PC-9 (cell line): ENCODE data around the gene LPAR1. TPM values are rescaled to one million over a fixed set of nuclear protein-coding genes. Genes with fewer than 3 reads are reported as not detected.

Experiments
- BruUV-seq: library from RNA; stranded (reverse); fragments of 400-500 nt; replicated peaks from 2 replicates; lab custom pipeline; 2021; lab: Mats Ljungman, UMichigan
- CTCF ChIA-PET: fragments of 300-600 bp; sonication (Branson Sonifier 250); formaldehyde crosslinking; loops from one replicate; lab custom pipeline; 2022; ENCODE audit warnings: antibody characterized with exemption; lab: Charles Lee
- POLR2A ChIA-PET: fragments of 300-600 bp; sonication (Branson Sonifier 250); formaldehyde crosslinking; loops from one replicate; lab custom pipeline; 2022; ENCODE audit warnings: antibody characterized with exemption; ENCODE audit not compliant: unreplicated experiment; lab: Charles Lee
- DNase-seq, 2 experiments: peaks; one replicate each; pipeline versions ENCODE4 v3.0.0 to v3.0.0-alpha.2; 2015 to 2022; ENCODE audit warnings: mixed read lengths in 1 of 2
- H2AFZ ChIP-seq: fragments of 200-600 bp; sonication (generic); 2 replicates; pipeline ENCODE4 v1.8.1; 2017; ENCODE audit warnings: antibody characterized with exemption
- H3F3A ChIP-seq: fragments of 200-600 bp; sonication (generic); 2 replicates; pipeline ENCODE4 v1.8.1; 2017; ENCODE audit warnings: antibody characterized with exemption, mild to moderate bottlenecking, low read depth; ENCODE audit not compliant: insufficient read depth
- H3K27ac ChIP-seq: fragments of 200-600 bp; sonication (generic); 2 replicates; pipeline ENCODE4 v1.6.1; 2016; ENCODE audit warnings: mixed run types
- H3K27me3 ChIP-seq: fragments of 200-600 bp; sonication (generic); 2 replicates; pipeline ENCODE4 v1.6.1; 2016; ENCODE audit warnings: low read depth, mixed run types; ENCODE audit not compliant: insufficient read depth
- H3K36me3 ChIP-seq: fragments of 200-600 bp; sonication (generic); 2 replicates; pipeline ENCODE4 v1.6.1; 2016; ENCODE audit warnings: low read depth, mixed run types
- H3K4me1 ChIP-seq: fragments of 200-600 bp; sonication (generic); replicated peaks from 2 replicates; pipeline ENCODE4 v1.6.1; 2016; ENCODE audit warnings: mixed run types; ENCODE audit not compliant: insufficient read depth
- H3K4me2 ChIP-seq: fragments of 200-600 bp; sonication (generic); 2 replicates; pipeline ENCODE4 v1.6.1; 2017; ENCODE audit warnings: mixed run types
- H3K4me3 ChIP-seq: fragments of 200-600 bp; sonication (generic); 2 replicates; pipeline ENCODE4 v1.6.1; 2016; ENCODE audit warnings: mixed run types
- H3K79me2 ChIP-seq: fragments of 200-600 bp; sonication (generic); 2 replicates; pipeline ENCODE4 v1.6.1; 2017; ENCODE audit warnings: low read depth, mixed run types
- H3K9me2 ChIP-seq: fragments of 200-600 bp; sonication (generic); 2 replicates; pipeline ENCODE4 v1.8.1; 2017; ENCODE audit warnings: mild to moderate bottlenecking; ENCODE audit not compliant: insufficient read depth
- H3K9me3 ChIP-seq: fragments of 200-600 bp; sonication (generic); 2 replicates; pipeline ENCODE4 v1.8.1; 2016; ENCODE audit warnings: low read depth; ENCODE audit not compliant: insufficient read depth
- H4K20me1 ChIP-seq: fragments of 200-600 bp; sonication (generic); 2 replicates; pipeline ENCODE4 v1.8.1; 2017; ENCODE audit not compliant: insufficient read depth
- EZH2 ChIP-seq: fragments of 200-600 bp; sonication (generic); IDR thresholded peaks from 2 replicates; pipeline ENCODE4 v1.8.0; 2017; ENCODE audit warnings: antibody characterized with exemption, low read depth
- intact Hi-C: fragments of 100-400 bp; cut with micrococcal nuclease; formaldehyde crosslinking; loops from one replicate; pipeline ENCODE4 v1.10.0; 2022; ENCODE audit not compliant: unreplicated experiment
- total RNA-seq: library from RNA; stranded (reverse); gene quantifications from 2 replicates; pipeline ENCODE4 v1.2.3, GENCODE V29; 2021
- TF ChIP-seq, protein P1 (sequence below): fragments of 200-600 bp; sonication (generic); conservative IDR thresholded peaks from 2 replicates; pipeline ENCODE4 v1.6.1; 2017; ENCODE audit warnings: mixed run types, antibody characterized with exemption, mild to moderate bottlenecking, moderate library complexity

LPAR1 gene
- total RNA-seq, 1 experiment from 2014 or later, result 11.8 TPM

DNA sequence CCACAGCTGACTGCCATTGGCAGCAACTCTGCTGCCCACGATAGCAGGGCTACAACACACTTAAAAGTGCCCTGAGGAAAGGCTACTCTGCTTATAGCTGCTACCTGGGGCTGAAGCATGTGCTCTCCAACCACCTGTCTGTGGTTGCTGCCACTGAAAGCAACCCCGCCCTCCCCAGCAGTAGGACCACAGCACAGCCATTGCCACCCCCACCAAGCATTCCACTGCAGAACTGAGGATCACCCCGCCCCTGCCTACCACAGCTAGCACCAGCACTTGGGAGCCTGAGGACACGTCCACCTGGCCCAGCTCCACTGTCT, 85.8 kb downstream of the LPAR1 start:
- no TSS peak for BruUV-seq
- POLR2A ChIA-PET, result no interaction called here
- Histone ChIP-seq H3K4me1 (no peaks in the 10 kb centered on the region), H3K36me3 (0 out of 2 replicates have a peak, but pooled peaks cover 10% of the 10 kb centered on the region), H3K4me3 (no peak overlapping the region), H3K9me3 (peaks cover 10% of the 10 kb centered on the region; the same call in 1 of the 2 replicates), H3K4me2 (no peak overlapping the region), H4K20me1 (no peaks in the 10 kb centered on the region), H2AFZ (no peak overlapping the region), H3K27ac (no peak overlapping the region), H3K27me3 (no peaks in the 10 kb centered on the region), H3K79me2 (0 out of 2 replicates have a peak, but pooled peaks cover 5% of the 10 kb centered on the region), H3K9me2 (no peaks in the 10 kb centered on the region), H3F3A (no peaks in the 10 kb centered on the region)
- CTCF ChIA-PET, result interaction anchor here (0.5 kb wide), 1 partner anchor 84 kb away, joined by 5 read pairs; no protein-coding TSS in a partner anchor
- intact Hi-C loops, result no loop called here
- peak in 1 of 2 experiments; percentile 47 for DNase-seq
- TF ChIP-seq EZH2, result no peak
- TF ChIP-seq, protein P1, sequence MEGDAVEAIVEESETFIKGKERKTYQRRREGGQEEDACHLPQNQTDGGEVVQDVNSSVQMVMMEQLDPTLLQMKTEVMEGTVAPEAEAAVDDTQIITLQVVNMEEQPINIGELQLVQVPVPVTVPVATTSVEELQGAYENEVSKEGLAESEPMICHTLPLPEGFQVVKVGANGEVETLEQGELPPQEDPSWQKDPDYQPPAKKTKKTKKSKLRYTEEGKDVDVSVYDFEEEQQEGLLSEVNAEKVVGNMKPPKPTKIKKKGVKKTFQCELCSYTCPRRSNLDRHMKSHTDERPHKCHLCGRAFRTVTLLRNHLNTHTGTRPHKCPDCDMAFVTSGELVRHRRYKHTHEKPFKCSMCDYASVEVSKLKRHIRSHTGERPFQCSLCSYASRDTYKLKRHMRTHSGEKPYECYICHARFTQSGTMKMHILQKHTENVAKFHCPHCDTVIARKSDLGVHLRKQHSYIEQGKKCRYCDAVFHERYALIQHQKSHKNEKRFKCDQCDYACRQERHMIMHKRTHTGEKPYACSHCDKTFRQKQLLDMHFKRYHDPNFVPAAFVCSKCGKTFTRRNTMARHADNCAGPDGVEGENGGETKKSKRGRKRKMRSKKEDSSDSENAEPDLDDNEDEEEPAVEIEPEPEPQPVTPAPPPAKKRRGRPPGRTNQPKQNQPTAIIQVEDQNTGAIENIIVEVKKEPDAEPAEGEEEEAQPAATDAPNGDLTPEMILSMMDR, result no peak

DNA sequence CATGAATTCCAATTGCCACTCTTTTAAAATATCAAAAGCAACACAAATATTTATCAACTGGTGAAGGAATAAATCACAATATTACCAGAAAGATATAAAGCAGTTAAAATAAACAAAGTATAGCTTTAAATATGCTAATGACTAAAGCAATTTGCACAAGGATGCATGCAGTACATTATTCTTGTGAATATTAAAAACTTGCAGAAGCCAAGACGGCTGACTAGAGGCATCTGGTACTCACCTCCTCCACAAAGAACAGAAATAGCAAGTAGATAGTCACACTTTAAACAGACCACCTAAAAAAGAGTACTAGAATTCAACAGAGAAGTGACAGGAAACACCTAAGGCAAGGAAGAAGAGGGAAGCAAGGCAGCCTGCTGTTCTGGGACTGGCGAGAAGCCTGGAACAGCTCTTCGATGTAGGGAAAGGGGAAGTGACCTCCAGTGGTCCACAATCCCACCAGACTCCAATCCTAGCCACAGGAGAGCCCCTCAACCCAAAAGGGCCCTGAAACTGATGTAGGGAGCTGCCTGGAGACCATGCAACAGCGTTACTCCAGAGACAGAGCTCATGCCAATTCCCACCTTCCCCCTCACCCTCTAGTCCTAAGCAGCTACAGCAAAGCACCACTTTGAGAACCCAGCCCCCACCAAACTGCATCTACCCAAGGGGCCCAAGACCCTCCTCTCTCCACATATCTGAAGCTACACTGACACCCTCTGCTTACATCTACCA, 86.3 kb downstream of the LPAR1 start:
- Histone ChIP-seq H3K27me3 (no peaks in the 10 kb centered on the region), H3K4me2 (no peak overlapping the region), H3K4me1 (no peaks in the 10 kb centered on the region), H4K20me1 (no peaks in the 10 kb centered on the region), H3F3A (no peaks in the 10 kb centered on the region), H3K27ac (no peak overlapping the region), H3K79me2 (0 out of 2 replicates have a peak, but pooled peaks cover 5% of the 10 kb centered on the region), H3K4me3 (no peak overlapping the region), H2AFZ (no peak overlapping the region), H3K9me3 (peaks cover 10% of the 10 kb centered on the region; the same call in 1 of the 2 replicates), H3K9me2 (no peaks in the 10 kb centered on the region), H3K36me3 (0 out of 2 replicates have a peak, but pooled peaks cover 12% of the 10 kb centered on the region)
- CTCF ChIA-PET, result interaction anchor here (0.5 to 0.6 kb wide), 2 partner anchors 84 to 1766 kb away, joined by 3 to 5 read pairs; partner anchors contain the start of gene INIP
- no peak for DNase-seq
- no peak for TF ChIP-seq EZH2
- TF ChIP-seq, protein P1, result no peak
- intact Hi-C loops, result no loop called here
- POLR2A ChIA-PET, result interaction anchor here (0.6 kb wide), 1 partner anchor 207 kb away, joined by 5 read pairs; no protein-coding TSS in a partner anchor
- BruUV-seq, result no TSS peak

DNA sequence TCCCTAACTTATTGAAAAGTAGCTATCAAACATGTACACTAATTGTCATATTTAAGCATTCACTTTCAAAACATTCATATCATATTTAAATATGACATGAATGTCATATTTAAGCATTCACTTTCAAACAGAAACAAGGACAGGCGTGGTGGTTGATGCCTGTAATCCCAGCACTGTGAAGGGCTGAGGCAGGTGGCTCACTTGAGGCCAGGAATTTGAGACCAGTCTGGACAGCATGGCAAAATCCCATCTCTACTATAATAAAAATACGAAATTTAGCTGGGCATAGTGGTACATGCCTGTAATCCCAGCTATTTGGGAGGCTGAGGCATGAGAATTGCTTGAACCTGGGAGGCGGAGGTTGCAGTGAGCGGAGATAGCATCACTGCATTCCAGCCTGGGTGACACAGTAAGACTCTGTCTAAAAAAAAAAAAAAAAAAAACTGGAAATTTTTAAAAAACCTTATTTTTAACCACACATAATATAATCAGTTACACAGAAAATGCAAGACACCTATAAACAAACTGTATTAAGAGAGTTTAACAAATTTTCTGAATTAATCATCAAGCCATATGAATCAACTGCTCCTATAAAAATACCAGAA, 88.1 kb downstream of the LPAR1 start:
- DNase-seq, result no peak
- Histone ChIP-seq H3K27me3 (no peaks in the 10 kb centered on the region), H3K9me3 (peaks cover 10% of the 10 kb centered on the region; the same call in 1 of the 2 replicates), H3K36me3 (0 out of 2 replicates have a peak, but pooled peaks cover 11% of the 10 kb centered on the region), H3K9me2 (no peaks in the 10 kb centered on the region), H2AFZ (no peak overlapping the region), H3K79me2 (0 out of 2 replicates have a peak, but pooled peaks cover 5% of the 10 kb centered on the region), H4K20me1 (no peaks in the 10 kb centered on the region), H3F3A (no peaks in the 10 kb centered on the region), H3K4me2 (no peak overlapping the region), H3K27ac (no peak overlapping the region), H3K4me3 (no peak overlapping the region), H3K4me1 (no peaks in the 10 kb centered on the region)
- TF ChIP-seq, protein P1, result no peak
- no peak for TF ChIP-seq EZH2
- POLR2A ChIA-PET, result no interaction called here
- BruUV-seq, result no TSS peak
- intact Hi-C loops, result no loop called here
- CTCF ChIA-PET, result no interaction called here
